T-helper 2 cell (primary cell): Measurements from ENCODE around the gene CCS.
"Not testable (repeated sequence)": the region's sequence is repeated elsewhere in the genome, so short reads cannot be mapped to it uniquely, and the experiment has no call there.

Source experiments
- DNase-seq, 5 experiments: peaks; one replicate each; pipeline versions ENCODE4 v3.0.0 to v3.0.0-alpha.2; 2012 to 2022

Gene CCS

GRCh38 chr11:66595245-66595904, 2.4 kb downstream of the CCS start:
- DNase-seq = peak in 1 of 5 experiments; percentile 67

GRCh38 chr11:66598993-66599392, 6.0 kb downstream of the CCS start:
- no peak for DNase-seq

DNA sequence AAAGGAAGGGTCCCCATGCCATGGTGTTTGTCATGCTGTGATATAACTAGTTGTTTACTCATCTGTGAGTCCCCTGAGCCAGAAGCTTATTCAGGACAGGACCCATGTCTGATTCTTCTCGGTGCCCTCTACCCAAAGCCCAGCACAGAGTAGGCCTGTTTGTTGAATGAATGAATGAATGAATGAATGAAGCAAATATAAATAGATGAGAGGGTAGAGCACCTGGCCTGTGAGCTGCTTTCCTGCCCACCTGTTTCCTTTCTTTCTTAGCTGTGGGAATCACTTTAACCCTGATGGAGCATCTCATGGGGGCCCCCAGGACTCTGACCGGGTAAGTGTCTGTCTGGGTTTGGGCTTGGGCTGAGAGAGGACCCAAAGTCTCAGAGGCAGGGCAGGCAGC, 7.2 kb downstream of the CCS start:
- DNase-seq = no peak

- DNase-seq = no peak
Observed at GRCh38 chr11:66600631-66601233, 7.7 kb downstream of the CCS start.

- DNase-seq = no peak
Observed at GRCh38 chr11:66603072-66603471, 10.1 kb downstream of the CCS start.

DNA sequence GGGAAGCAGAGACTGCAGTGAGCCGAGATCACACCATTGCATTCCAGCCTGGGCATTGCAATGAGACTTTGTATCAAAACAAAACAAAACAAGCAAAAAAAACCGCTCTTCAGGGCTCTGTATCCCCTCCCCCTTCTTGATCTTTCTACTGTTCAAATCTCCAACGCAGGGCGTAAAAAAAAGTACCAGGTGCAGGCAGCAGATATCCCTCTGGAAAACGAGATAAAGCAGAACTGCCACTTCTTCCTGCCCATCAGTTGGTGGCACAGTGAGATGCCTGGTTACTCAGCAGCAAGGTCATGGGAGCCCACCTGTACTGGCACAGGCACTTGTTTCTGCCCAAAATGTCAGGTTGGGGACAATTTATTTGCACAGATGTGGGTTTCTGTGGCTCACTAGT, 11.2 kb downstream of the CCS start:
- DNase-seq = no peak

- not testable (repeated sequence) for DNase-seq
Observed at GRCh38 chr11:66606608-66607007, 13.6 kb downstream of the CCS start.

DNA sequence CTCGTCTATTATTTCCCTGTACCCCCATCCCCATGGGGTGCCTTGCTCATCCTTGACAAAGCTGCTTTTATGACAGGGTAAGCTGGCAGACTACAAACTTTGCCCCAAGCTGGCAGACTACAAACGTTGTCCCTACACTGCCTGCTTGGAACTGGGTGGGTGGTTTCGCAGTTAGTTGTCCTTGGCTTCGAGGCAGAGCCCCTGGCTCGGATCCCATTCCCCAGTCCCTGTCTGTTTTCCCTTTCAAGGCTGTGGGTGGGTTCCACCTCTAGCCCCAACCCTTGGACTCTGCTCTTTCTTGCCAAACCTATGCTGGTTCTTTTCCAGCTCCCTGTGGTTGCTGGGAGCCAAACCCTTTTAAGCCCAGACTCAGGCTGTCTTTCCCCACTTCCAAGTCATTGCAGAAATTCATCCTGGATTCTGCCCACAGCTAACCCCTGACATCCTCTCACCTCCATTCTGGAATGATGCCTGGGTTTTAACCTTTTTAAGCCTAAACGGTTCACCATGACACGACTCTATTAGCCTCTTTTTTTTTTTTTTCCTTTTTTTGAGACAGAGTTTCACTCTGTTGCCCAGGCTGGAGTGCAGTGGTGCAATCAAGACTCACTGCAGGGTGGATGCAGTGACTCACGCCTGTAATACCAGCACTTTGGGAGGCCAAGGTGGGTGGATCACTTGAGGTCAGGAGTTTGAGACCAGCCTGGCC, 14.3 kb downstream of the CCS start:
- no peak for DNase-seq

- peak in 1 of 5 experiments; percentile 82 for DNase-seq
Observed at GRCh38 chr11:66609721-66610617, 17.0 kb downstream of the CCS start.

DNA sequence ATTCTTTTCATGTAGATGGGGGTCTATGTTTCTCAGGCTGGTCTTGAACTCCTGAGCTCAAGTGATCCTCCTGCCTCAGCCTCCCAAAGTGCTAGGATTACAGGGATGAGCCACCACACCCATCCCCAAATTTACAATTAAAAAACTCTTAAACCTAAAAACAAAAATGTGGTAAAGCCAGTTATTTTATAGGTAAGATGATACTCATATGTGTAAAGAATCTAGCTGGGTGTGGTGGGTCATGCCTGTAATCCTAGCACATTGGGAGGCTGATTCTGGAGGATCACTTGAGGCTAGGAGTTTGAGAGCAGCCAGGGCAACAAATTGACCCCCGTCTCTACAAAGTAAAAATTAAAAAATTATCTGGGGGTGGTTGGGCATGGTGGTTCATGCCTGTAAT, 19.5 kb downstream of the CCS start:
- DNase-seq = no peak

- no peak for DNase-seq
Observed at GRCh38 chr11:66614073-66614472, 21.1 kb downstream of the CCS start.

GRCh38 chr11:66616379-66617154, 23.6 kb downstream of the CCS start, which contains the start of gene RBM14:
RBM14 (plus strand) TSS chr11:66616630; CDS start chr11:66616721, 91 bp downstream.
- peak; percentile 96 to 100 (median 98) for DNase-seq

- peak in 1 of 5 experiments; percentile 25 for DNase-seq
Observed at GRCh38 chr11:66617155-66617834, 24.3 kb downstream of the CCS start.

DNA sequence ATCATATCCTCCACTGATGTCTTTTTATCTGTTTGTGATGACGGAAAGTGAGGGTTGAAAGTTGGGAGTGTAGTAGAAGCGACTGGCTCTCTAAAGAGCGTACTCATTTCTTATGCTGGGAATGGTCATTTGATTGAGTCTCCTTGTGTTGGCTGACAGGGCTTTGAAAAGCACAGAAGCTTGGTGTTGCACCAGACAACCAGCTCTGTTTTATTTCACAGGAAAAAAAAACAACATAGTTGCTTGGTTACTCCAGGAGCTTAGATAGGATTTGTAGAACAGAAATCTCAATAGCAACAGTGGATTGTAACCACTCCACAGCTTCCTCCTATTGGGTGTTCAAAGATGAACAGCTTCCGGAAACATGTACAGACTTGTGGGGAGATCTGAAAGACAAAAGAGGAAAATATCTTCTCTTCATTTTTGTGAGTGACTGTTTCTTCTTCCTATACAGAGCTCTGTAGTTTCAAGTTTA, 26.1 kb downstream of the CCS start:
- peak in 3 of 5 experiments; percentile 21 to 83 (median 72) for DNase-seq

DNA sequence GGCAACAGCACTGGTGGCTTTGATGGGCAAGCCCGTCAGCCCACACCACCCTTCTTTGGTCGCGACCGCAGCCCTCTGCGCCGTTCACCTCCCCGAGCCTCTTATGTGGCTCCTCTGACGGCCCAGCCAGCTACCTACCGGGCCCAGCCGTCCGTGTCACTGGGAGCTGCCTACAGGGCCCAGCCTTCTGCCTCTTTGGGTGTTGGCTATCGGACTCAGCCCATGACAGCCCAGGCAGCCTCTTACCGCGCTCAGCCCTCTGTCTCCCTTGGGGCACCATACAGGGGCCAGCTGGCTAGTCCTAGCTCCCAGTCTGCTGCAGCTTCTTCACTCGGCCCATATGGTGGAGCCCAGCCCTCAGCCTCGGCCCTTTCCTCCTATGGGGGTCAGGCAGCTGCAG, 31.5 kb downstream of the CCS start:
- no peak for DNase-seq

DNA sequence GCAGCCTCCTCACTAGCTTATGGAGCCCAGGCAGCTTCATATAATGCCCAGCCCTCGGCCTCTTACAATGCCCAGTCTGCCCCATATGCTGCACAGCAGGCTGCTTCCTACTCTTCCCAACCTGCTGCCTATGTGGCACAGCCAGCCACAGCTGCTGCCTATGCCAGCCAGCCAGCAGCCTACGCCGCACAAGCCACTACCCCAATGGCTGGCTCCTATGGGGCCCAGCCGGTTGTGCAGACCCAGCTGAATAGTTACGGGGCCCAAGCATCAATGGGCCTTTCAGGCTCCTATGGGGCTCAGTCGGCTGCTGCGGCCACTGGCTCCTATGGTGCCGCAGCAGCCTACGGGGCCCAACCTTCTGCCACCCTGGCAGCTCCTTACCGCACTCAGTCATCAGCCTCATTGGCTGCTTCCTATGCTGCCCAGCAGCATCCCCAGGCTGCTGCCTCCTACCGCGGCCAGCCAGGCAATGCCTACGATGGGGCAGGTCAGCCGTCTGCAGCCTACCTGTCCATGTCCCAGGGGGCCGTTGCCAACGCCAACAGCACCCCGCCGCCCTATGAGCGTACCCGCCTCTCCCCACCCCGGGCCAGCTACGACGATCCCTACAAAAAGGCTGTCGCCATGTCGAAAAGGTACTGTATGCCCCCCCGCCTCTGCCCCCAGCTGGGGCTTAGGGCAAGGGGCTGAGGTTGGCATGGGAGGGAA, 32.2 kb downstream of the CCS start:
- no peak for DNase-seq

DNA sequence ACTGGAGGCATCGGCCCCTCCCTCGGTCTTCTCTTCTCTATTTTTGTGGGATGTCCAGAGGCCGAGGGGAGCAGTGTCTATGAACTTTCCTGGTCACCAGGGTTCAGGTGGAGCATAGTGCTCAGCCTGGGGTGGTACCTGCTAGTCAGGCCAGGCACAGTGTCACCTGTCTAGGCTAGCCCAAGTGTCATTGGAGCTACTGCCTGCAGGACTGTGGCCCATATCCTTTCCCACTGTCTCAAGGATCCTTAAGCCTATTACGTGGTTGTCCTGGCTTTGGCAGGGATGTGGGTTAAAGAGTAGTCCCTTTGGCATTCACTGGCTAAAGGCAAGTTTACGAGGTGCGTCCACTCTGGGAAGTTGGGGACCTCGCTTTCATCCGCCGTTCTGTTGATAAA, 32.8 kb downstream of the CCS start:
- DNase-seq = no peak

- no peak for DNase-seq
Observed at GRCh38 chr11:66626382-66626781, 33.4 kb downstream of the CCS start.

- no peak for DNase-seq
Observed at GRCh38 chr11:66626926-66627325, 33.9 kb downstream of the CCS start.

DNA sequence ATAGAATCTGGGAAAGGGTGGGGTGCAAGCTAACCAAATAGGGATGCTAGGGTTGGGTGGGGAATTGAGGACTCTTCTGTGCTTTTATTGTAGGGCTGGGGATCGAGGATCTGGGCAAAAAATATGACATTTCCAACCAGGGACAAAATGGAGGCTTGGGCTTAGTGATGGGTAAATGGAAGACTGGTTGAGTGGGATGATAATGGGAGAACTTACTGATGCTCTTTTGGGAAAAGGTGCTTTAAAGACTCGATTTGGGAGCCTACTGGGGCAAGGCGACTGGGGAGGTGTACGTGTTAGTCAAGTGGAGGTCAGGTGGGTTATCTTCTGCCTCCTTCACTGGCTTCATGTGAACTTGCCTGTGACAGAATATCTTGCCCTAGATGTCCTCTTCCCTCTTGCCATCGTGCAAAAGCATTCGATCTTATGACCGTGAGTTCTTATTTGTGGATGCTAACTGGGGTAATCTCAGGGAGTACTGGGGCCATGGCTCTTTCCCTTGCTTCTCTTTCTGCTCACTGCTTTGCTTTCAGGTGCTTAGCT, 35.1 kb downstream of the CCS start:
- no peak for DNase-seq
